ENCODE results near the gene GREM2.

GRCh38 chr1:240533154-240533780 lies 78.7 kb downstream of the GREM2 start:
- TF ChIP-seq, protein P1, sequence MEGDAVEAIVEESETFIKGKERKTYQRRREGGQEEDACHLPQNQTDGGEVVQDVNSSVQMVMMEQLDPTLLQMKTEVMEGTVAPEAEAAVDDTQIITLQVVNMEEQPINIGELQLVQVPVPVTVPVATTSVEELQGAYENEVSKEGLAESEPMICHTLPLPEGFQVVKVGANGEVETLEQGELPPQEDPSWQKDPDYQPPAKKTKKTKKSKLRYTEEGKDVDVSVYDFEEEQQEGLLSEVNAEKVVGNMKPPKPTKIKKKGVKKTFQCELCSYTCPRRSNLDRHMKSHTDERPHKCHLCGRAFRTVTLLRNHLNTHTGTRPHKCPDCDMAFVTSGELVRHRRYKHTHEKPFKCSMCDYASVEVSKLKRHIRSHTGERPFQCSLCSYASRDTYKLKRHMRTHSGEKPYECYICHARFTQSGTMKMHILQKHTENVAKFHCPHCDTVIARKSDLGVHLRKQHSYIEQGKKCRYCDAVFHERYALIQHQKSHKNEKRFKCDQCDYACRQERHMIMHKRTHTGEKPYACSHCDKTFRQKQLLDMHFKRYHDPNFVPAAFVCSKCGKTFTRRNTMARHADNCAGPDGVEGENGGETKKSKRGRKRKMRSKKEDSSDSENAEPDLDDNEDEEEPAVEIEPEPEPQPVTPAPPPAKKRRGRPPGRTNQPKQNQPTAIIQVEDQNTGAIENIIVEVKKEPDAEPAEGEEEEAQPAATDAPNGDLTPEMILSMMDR (conservative IDR thresholded peaks at IDR 0.05; ENCODE audit: low read depth, low read length) = no peak
- no peak for TF ChIP-seq EZH2 (IDR thresholded peaks at IDR 0.05; ENCODE audit: borderline replicate concordance, low read depth, low read length, poor library complexity, severe bottlenecking)
